ENCODE data around the gene NPHP4. TPM values are rescaled to one million over a fixed set of nuclear protein-coding genes. Genes with fewer than 3 reads are reported as not detected.
"Not testable (repeated sequence)": the region's sequence is repeated elsewhere in the genome, so short reads cannot be mapped to it uniquely, and the experiment has no call there.

NPHP4 gene
- total RNA-seq, 1 experiment from 2014 or later: 3.9 TPM

- H3K4me2 ChIP-seq (ENCODE audit: low read depth, low read length, poor library complexity, severe bottlenecking): no peak overlapping the region
- DNase-seq: no peak
- H3K9me3 ChIP-seq (ENCODE audit: low read length): no peaks in the 10 kb centered on the region
- no peaks in the 10 kb centered on the region for H4K20me1 ChIP-seq (ENCODE audit: insufficient read depth, low read depth, low read length)
- H3K4me1 ChIP-seq (ENCODE audit: low read length): no peaks in the 10 kb centered on the region
- H3K9ac ChIP-seq (ENCODE audit: low read length): no peak overlapping the region
- H3K27me3 ChIP-seq (ENCODE audit: low read length): no peaks in the 10 kb centered on the region
- H3K36me3 ChIP-seq (ENCODE audit: insufficient read depth, low read length): no peaks in the 10 kb centered on the region
- H3K9me2 ChIP-seq (replicated peaks; ENCODE audit: insufficient read depth, low read length): no peaks in the 10 kb centered on the region
- no peak overlapping the region for H3K4me3 ChIP-seq (ENCODE audit: low read length)
- no peak overlapping the region for H3K27ac ChIP-seq (ENCODE audit: low read length)
- no peak overlapping the region for H2AFZ ChIP-seq (ENCODE audit: low read length)
- no peaks in the 10 kb centered on the region for H3K79me2 ChIP-seq (ENCODE audit: low read length)
Observed at GRCh38 chr1:5855196-5855897, 136.9 kb downstream of the NPHP4 start.

GRCh38 chr1:5854754-5855153 is 137.5 kb downstream of the NPHP4 start:
- Histone ChIP-seq H3K27me3 (ENCODE audit: low read length) (no peaks in the 10 kb centered on the region), H3K36me3 (ENCODE audit: insufficient read depth, low read length) (no peaks in the 10 kb centered on the region), H3K9ac (ENCODE audit: low read length) (no peak overlapping the region)

GRCh38 chr1:5853858-5854257 is 138.4 kb downstream of the NPHP4 start:
- H3K36me3 ChIP-seq (ENCODE audit: insufficient read depth, low read length); DNase-seq; H3K4me1 ChIP-seq (ENCODE audit: low read length); H4K20me1 ChIP-seq (ENCODE audit: insufficient read depth, low read depth, low read length); H3K4me3 ChIP-seq (ENCODE audit: low read length); H3K27me3 ChIP-seq (ENCODE audit: low read length); H3K9ac ChIP-seq (ENCODE audit: low read length); H3K27ac ChIP-seq (ENCODE audit: low read length); H3K9me2 ChIP-seq (replicated peaks; ENCODE audit: insufficient read depth, low read length); H3K9me3 ChIP-seq (ENCODE audit: low read length); H2AFZ ChIP-seq (ENCODE audit: low read length); H3K79me2 ChIP-seq (ENCODE audit: low read length); H3K4me2 ChIP-seq (ENCODE audit: low read depth, low read length, poor library complexity, severe bottlenecking): not testable (repeated sequence)

More at GRCh38 chr1:5854754-5855153, 137.5 kb downstream of the NPHP4 start:
- no peaks in the 10 kb centered on the region for H3K9me3 ChIP-seq (ENCODE audit: low read length)
- no peak overlapping the region for H3K4me2 ChIP-seq (ENCODE audit: low read depth, low read length, poor library complexity, severe bottlenecking)
- no peak overlapping the region for H3K4me3 ChIP-seq (ENCODE audit: low read length)
- H4K20me1 ChIP-seq (ENCODE audit: insufficient read depth, low read depth, low read length): no peaks in the 10 kb centered on the region
- no peaks in the 10 kb centered on the region for H3K79me2 ChIP-seq (ENCODE audit: low read length)
- DNase-seq: no peak
- no peaks in the 10 kb centered on the region for H3K9me2 ChIP-seq (replicated peaks; ENCODE audit: insufficient read depth, low read length)
- H3K4me1 ChIP-seq (ENCODE audit: low read length): no peaks in the 10 kb centered on the region
- H2AFZ ChIP-seq (ENCODE audit: low read length): no peak overlapping the region
- no peak overlapping the region for H3K27ac ChIP-seq (ENCODE audit: low read length)

- no peak for DNase-seq
- H2AFZ ChIP-seq (ENCODE audit: low read length): no peak overlapping the region
- H3K9me2 ChIP-seq (replicated peaks; ENCODE audit: insufficient read depth, low read length): no peaks in the 10 kb centered on the region
- H3K9ac ChIP-seq (ENCODE audit: low read length): no peak overlapping the region
- no peaks in the 10 kb centered on the region for H3K27me3 ChIP-seq (ENCODE audit: low read length)
- no peak overlapping the region for H3K4me3 ChIP-seq (ENCODE audit: low read length)
- no peaks in the 10 kb centered on the region for H3K9me3 ChIP-seq (ENCODE audit: low read length)
- H3K4me1 ChIP-seq (ENCODE audit: low read length): no peaks in the 10 kb centered on the region
- H3K4me2 ChIP-seq (ENCODE audit: low read depth, low read length, poor library complexity, severe bottlenecking): no peak overlapping the region
- no peaks in the 10 kb centered on the region for H3K79me2 ChIP-seq (ENCODE audit: low read length)
- H4K20me1 ChIP-seq (ENCODE audit: insufficient read depth, low read depth, low read length): no peaks in the 10 kb centered on the region
- no peak overlapping the region for H3K27ac ChIP-seq (ENCODE audit: low read length)
- H3K36me3 ChIP-seq (ENCODE audit: insufficient read depth, low read length): no peaks in the 10 kb centered on the region
Observed at GRCh38 chr1:5850503-5850902, 141.7 kb downstream of the NPHP4 start.

- Histone ChIP-seq H3K36me3 (ENCODE audit: insufficient read depth, low read length) (no peaks in the 10 kb centered on the region), H3K27ac (ENCODE audit: low read length) (no peak overlapping the region), H3K4me3 (ENCODE audit: low read length) (no peak overlapping the region), H3K9me2 (replicated peaks; ENCODE audit: insufficient read depth, low read length) (no peaks in the 10 kb centered on the region), H3K9ac (ENCODE audit: low read length) (no peak overlapping the region), H3K79me2 (ENCODE audit: low read length) (no peaks in the 10 kb centered on the region), H3K4me2 (ENCODE audit: low read depth, low read length, poor library complexity, severe bottlenecking) (no peak overlapping the region), H2AFZ (ENCODE audit: low read length) (no peak overlapping the region), H4K20me1 (ENCODE audit: insufficient read depth, low read depth, low read length) (no peaks in the 10 kb centered on the region), H3K4me1 (ENCODE audit: low read length) (no peaks in the 10 kb centered on the region), H3K9me3 (ENCODE audit: low read length) (no peaks in the 10 kb centered on the region), H3K27me3 (ENCODE audit: low read length) (no peaks in the 10 kb centered on the region)
- DNase-seq: no peak
Observed at GRCh38 chr1:5849550-5849949, 142.7 kb downstream of the NPHP4 start.

- H3K4me1 ChIP-seq (ENCODE audit: low read length): no peaks in the 10 kb centered on the region
- H3K27ac ChIP-seq (ENCODE audit: low read length): no peak overlapping the region
- no peaks in the 10 kb centered on the region for H4K20me1 ChIP-seq (ENCODE audit: insufficient read depth, low read depth, low read length)
- no peaks in the 10 kb centered on the region for H3K9me3 ChIP-seq (ENCODE audit: low read length)
- no peak for DNase-seq
- H3K9ac ChIP-seq (ENCODE audit: low read length): no peak overlapping the region
- H3K4me3 ChIP-seq (ENCODE audit: low read length): no peak overlapping the region
- no peaks in the 10 kb centered on the region for H3K79me2 ChIP-seq (ENCODE audit: low read length)
- no peak overlapping the region for H2AFZ ChIP-seq (ENCODE audit: low read length)
- no peaks in the 10 kb centered on the region for H3K36me3 ChIP-seq (ENCODE audit: insufficient read depth, low read length)
- H3K4me2 ChIP-seq (ENCODE audit: low read depth, low read length, poor library complexity, severe bottlenecking): no peak overlapping the region
- no peaks in the 10 kb centered on the region for H3K27me3 ChIP-seq (ENCODE audit: low read length)
- no peaks in the 10 kb centered on the region for H3K9me2 ChIP-seq (replicated peaks; ENCODE audit: insufficient read depth, low read length)
Observed at GRCh38 chr1:5847013-5847659, 145.1 kb downstream of the NPHP4 start.

- Histone ChIP-seq H3K4me3 (ENCODE audit: low read length) (no peak overlapping the region), H3K27ac (ENCODE audit: low read length) (no peak overlapping the region), H3K9ac (ENCODE audit: low read length) (no peak overlapping the region), H3K9me2 (replicated peaks; ENCODE audit: insufficient read depth, low read length) (no peaks in the 10 kb centered on the region), H3K4me2 (ENCODE audit: low read depth, low read length, poor library complexity, severe bottlenecking) (no peak overlapping the region), H3K27me3 (ENCODE audit: low read length) (no peaks in the 10 kb centered on the region), H3K4me1 (ENCODE audit: low read length) (no peaks in the 10 kb centered on the region), H2AFZ (ENCODE audit: low read length) (no peak overlapping the region), H3K9me3 (ENCODE audit: low read length) (no peaks in the 10 kb centered on the region), H4K20me1 (ENCODE audit: insufficient read depth, low read depth, low read length) (no peaks in the 10 kb centered on the region), H3K79me2 (ENCODE audit: low read length) (no peaks in the 10 kb centered on the region), H3K36me3 (ENCODE audit: insufficient read depth, low read length) (no peaks in the 10 kb centered on the region)
- DNase-seq: no peak
Observed at GRCh38 chr1:5845376-5845775, 146.8 kb downstream of the NPHP4 start.

- Histone ChIP-seq H3K4me1 (ENCODE audit: low read length) (no peaks in the 10 kb centered on the region), H3K4me3 (ENCODE audit: low read length) (no peak overlapping the region), H3K79me2 (ENCODE audit: low read length) (no peaks in the 10 kb centered on the region), H3K27ac (ENCODE audit: low read length) (no peak overlapping the region), H3K4me2 (ENCODE audit: low read depth, low read length, poor library complexity, severe bottlenecking) (no peak overlapping the region), H3K9me2 (replicated peaks; ENCODE audit: insufficient read depth, low read length) (no peaks in the 10 kb centered on the region), H3K36me3 (ENCODE audit: insufficient read depth, low read length) (no peaks in the 10 kb centered on the region), H4K20me1 (ENCODE audit: insufficient read depth, low read depth, low read length) (no peaks in the 10 kb centered on the region), H3K9me3 (ENCODE audit: low read length) (no peaks in the 10 kb centered on the region), H2AFZ (ENCODE audit: low read length) (no peak overlapping the region), H3K9ac (ENCODE audit: low read length) (no peak overlapping the region), H3K27me3 (ENCODE audit: low read length) (no peaks in the 10 kb centered on the region)
- no peak for DNase-seq
Observed at GRCh38 chr1:5844442-5844841, 147.8 kb downstream of the NPHP4 start.

Measured in Karpas-422 (cell line).